WTC11 (cell line): Measurements from ENCODE around the gene KNDC1.

ENCODE experiments used
- CTCF ChIP-seq: fragments of 200-600 bp; IDR thresholded peaks from 2 replicates; pipeline ENCODE4 v1.8.0; 2022; ENCODE audit warnings: antibody characterized with exemption
- FOXK1 ChIP-seq: sonication (generic); formaldehyde crosslinking; IDR thresholded peaks from 2 replicates; pipeline ENCODE4 v1.8.0; 2022; ENCODE audit warnings: mild to moderate bottlenecking, moderate library complexity, missing genetic modification reagents
- IRF1 ChIP-seq: sonication (generic); formaldehyde crosslinking; IDR thresholded peaks from 2 replicates; pipeline ENCODE4 v1.8.0; 2023; ENCODE audit warnings: missing genetic modification reagents
- JUN ChIP-seq: sonication (generic); formaldehyde crosslinking; IDR thresholded peaks from 2 replicates; pipeline ENCODE4 v1.8.0; 2023; ENCODE audit warnings: mild to moderate bottlenecking, missing genetic modification reagents
- MAX ChIP-seq: sonication (generic); formaldehyde crosslinking; IDR thresholded peaks from 2 replicates; pipeline ENCODE4 v1.8.0; 2022; ENCODE audit warnings: mild to moderate bottlenecking, missing genetic modification reagents
- NFE2L1 ChIP-seq: sonication (generic); formaldehyde crosslinking; IDR thresholded peaks from 2 replicates; pipeline ENCODE4 v1.8.1; 2023; ENCODE audit warnings: missing genetic modification reagents
- OVOL2 ChIP-seq: fragments of 250-450 bp; sonication (Bioruptor Pico); IDR thresholded peaks from 2 replicates; pipeline ENCODE4 v1.9.0; 2021; ENCODE audit warnings: mild to moderate bottlenecking, borderline replicate concordance
- TP53 ChIP-seq: sonication (generic); formaldehyde crosslinking; IDR thresholded peaks from 2 replicates; pipeline ENCODE4 v1.8.1; 2023; ENCODE audit warnings: mild to moderate bottlenecking, missing genetic modification reagents
- ZBTB21 ChIP-seq: sonication (generic); formaldehyde crosslinking; IDR thresholded peaks from 2 replicates; pipeline ENCODE4 v1.8.1; 2023; ENCODE audit warnings: mild to moderate bottlenecking, missing genetic modification reagents, borderline replicate concordance
- ZMAT4 ChIP-seq: fragments of 250-450 bp; sonication (Bioruptor Pico); IDR thresholded peaks from 2 replicates; pipeline ENCODE4 v1.9.0; 2021; ENCODE audit warnings: mild to moderate bottlenecking

GRCh38 chr10:133212853-133213494, 53.0 kb downstream of the KNDC1 start:
- TF ChIP-seq MAX (CRISPR knock-in tag) = no peak
- no peak for TF ChIP-seq NFE2L1 (CRISPR knock-in tag)
- no peak for TF ChIP-seq OVOL2 (CRISPR knock-in tag)
- no peak for TF ChIP-seq CTCF
- no peak for TF ChIP-seq TP53
- no peak for TF ChIP-seq ZBTB21 (CRISPR knock-in tag)
- TF ChIP-seq FOXK1 (CRISPR knock-in tag) = no peak
- no peak for TF ChIP-seq ZMAT4 (CRISPR knock-in tag)
- TF ChIP-seq JUN (CRISPR knock-in tag) = no peak
- no peak for TF ChIP-seq IRF1 (CRISPR knock-in tag)
